ENCODE results near the gene TDRD12.

- peak; percentile 85 for TF ChIP-seq POLR2AphosphoS5 (IDR thresholded peaks at IDR 0.05; ENCODE audit: low read depth)
- TF ChIP-seq CTCF (conservative IDR thresholded peaks at IDR 0.05; ENCODE audit: low read depth in 2 of 2), result no peak
- no peak for TF ChIP-seq REST (IDR thresholded peaks at IDR 0.05; ENCODE audit: unreplicated experiment)
- TF ChIP-seq EZH2 (IDR thresholded peaks at IDR 0.05; ENCODE audit: low read depth, unreplicated experiment), result no peak
- no peak for TF ChIP-seq EZH2phosphoT487 (IDR thresholded peaks at IDR 0.05; ENCODE audit: unreplicated experiment)
- TF ChIP-seq ETS1 (IDR thresholded peaks at IDR 0.05), result no peak
- TF ChIP-seq NANOG (IDR thresholded peaks at IDR 0.05; ENCODE audit: borderline replicate concordance), result no peak
Measured at GRCh38 chr19:32674931-32675719, 44.4 kb upstream of the TDRD12 start, which contains the start of gene ANKRD27.
